Measurements from ENCODE around the gene SETBP1.

DNA sequence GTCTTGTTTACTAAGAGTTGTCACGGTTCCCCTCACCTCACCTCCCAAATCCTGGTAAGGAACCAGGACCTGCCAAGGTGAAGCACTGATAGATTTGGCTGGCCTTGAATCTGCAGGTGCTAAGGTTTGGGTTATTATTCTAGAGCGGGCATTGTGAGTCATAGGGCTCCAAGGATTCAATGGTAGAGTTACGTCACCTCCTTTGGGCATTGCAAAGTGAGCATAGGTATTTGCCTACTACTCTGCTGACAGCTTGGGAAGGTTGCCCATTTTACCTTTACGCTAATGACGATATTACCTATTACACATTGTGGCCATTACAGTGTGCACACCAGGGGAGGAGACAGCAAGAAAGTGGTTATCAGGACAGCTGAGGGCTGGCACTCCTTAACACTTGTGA, 59.3 kb downstream of the SETBP1 start:
- TF ChIP-seq, protein P1, sequence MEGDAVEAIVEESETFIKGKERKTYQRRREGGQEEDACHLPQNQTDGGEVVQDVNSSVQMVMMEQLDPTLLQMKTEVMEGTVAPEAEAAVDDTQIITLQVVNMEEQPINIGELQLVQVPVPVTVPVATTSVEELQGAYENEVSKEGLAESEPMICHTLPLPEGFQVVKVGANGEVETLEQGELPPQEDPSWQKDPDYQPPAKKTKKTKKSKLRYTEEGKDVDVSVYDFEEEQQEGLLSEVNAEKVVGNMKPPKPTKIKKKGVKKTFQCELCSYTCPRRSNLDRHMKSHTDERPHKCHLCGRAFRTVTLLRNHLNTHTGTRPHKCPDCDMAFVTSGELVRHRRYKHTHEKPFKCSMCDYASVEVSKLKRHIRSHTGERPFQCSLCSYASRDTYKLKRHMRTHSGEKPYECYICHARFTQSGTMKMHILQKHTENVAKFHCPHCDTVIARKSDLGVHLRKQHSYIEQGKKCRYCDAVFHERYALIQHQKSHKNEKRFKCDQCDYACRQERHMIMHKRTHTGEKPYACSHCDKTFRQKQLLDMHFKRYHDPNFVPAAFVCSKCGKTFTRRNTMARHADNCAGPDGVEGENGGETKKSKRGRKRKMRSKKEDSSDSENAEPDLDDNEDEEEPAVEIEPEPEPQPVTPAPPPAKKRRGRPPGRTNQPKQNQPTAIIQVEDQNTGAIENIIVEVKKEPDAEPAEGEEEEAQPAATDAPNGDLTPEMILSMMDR (IDR thresholded peaks at IDR 0.05) = no peak
- TF ChIP-seq POLR2A (IDR thresholded peaks at IDR 0.05) = no peak
